HG03558 (cell line): ENCODE data around the gene ACOT11.
"Not testable (repeated sequence)": the region's sequence is repeated elsewhere in the genome, so short reads cannot be mapped to it uniquely, and the experiment has no call there.

Source experiments
- ATAC-seq: cut with Tn5 transposase; IDR thresholded peaks from one replicate; pipeline ENCODE4 v1.9.1; 2021; ENCODE audit warnings: moderate number of reproducible peaks; ENCODE audit not compliant: unreplicated experiment; ENCODE audit errors: extremely low read depth

ACOT11 gene

GRCh38 chr1:54606096-54606989 is 58.3 kb downstream of the ACOT11 start:
- no peak for ATAC-seq

DNA sequence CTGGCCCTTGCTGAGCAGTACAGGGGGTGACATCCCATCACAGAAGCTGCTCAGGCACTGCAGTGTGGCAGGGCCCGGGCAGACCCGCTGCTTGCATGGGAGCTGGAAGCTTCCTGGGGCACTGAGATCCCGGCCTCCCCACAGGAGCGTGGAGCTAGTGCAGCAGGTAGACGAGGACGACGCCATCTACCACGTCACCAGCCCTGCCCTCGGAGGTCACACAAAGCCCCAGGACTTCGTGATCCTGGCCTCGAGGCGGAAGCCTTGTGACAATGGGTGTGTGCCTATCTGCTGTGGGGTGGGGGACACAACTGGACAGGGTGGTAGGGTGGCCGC is 58.9 kb downstream of the ACOT11 start:
- no peak for ATAC-seq

DNA sequence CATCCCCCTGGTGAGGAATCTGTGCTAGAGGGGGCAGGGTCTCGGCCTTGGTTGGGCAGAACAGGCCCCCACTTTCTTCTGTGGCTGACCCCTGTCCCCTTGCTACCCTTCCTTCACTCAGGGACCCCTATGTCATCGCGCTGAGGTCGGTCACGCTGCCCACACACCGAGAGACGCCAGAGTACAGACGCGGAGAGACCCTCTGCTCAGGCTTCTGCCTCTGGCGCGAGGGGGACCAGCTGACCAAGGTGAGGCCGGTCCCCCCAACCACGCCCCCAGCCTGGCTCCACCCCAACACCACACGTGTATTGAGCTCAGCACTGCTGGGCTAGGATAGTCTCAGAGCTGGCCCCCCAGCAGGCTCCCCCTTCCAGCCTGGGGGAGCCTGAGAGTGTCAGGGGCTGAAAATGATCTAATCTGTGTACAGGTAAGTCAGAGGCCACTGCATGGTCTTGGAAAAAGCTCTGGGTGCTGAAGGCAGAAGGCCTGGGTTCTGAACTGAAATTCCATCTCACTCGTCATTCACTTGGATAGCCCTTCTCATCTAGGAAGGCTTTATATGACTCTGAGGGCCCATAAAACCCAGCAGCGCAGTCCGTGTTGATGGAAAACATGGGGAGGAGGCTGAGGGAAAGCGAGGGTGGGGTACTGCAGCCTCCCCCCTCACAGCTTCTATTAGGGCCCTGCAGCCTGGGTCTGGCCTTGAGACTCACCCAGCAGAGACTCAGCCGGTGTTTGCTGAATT is 60.0 kb downstream of the ACOT11 start:
- no peak for ATAC-seq

GRCh38 chr1:54608566-54609230 is 60.7 kb downstream of the ACOT11 start:
- no peak for ATAC-seq

DNA sequence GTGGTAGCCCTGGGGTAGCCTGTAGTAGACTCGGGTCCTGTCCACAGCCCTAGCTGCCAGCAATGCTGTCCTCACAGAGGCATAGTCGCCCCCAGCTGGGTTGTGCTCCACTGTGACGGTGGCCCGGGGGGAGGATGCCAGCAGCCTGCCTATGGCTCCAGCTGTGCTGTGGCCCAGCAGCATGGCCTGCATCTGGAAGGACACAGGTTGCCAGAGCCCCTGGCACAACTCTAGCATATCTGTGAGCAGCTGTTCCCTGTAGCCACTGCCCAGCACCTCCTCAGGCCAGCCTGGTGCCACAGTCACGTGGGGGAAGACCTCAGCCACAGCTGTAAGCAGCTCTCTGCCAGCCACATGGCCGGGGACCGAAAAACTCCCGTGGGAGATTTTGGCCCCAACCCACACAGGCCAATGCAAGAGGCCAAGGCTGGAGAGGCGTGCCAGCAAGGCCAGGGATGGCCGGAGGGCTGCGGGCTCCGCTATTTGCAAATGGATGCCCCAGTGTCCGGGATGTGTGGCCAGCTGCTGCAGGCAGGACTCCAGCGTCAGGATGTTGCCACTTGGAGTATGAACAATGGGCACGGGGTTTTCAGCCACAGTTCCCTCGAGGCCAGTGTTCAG is 61.4 kb downstream of the ACOT11 start:
- ATAC-seq: no peak

- ATAC-seq: no peak
These were observed 62.0 kb downstream of the ACOT11 start for GRCh38 chr1:54610048-54610447.

GRCh38 chr1:54610601-54611580 is 62.9 kb downstream of the ACOT11 start:
- ATAC-seq: no peak

- ATAC-seq: no peak
These were observed 63.6 kb downstream of the ACOT11 start for GRCh38 chr1:54611621-54612020.

- ATAC-seq: no peak
These were observed 66.0 kb downstream of the ACOT11 start for GRCh38 chr1:54614024-54614423.

DNA sequence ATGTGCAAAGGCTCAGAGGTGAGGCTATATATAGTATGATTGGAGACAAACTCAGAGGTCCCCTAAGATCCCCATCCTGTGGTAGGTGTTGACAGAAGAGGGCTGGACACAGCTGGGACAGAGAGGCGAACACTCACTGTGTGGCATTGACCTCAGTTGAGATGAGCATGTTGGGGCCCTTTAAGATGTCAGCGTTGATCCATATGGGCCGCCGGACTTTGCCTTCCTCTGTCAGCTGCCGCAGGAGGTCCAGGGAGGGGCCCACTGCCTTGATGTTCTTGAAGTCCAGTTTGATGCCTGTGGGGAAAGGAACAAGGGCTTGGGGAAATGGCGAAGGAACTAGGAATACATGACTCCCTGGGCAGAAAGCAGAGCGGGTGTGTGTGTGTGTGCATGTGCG is 66.5 kb downstream of the ACOT11 start:
- ATAC-seq: no peak

- no peak for ATAC-seq
These were observed 67.7 kb downstream of the ACOT11 start for GRCh38 chr1:54615531-54616279.

GRCh38 chr1:54619749-54620148 is 71.7 kb downstream of the ACOT11 start:
- no peak for ATAC-seq

- ATAC-seq: no peak
These were observed 75.4 kb downstream of the ACOT11 start, which contains the start of gene FAM151A for GRCh38 chr1:54623216-54624007. Gene FAM151A, minus strand, starts transcription at chr1:54623525. Its CDS starts 130 bp downstream, at chr1:54623395.

GRCh38 chr1:54624466-54625464 is 76.7 kb downstream of the ACOT11 start:
- no peak for ATAC-seq

GRCh38 chr1:54627196-54627595 is 79.2 kb downstream of the ACOT11 start:
- ATAC-seq: no peak

- not testable (repeated sequence) for ATAC-seq
These were observed 87.8 kb downstream of the ACOT11 start for GRCh38 chr1:54635804-54636203.
